ENCODE results near the gene TEX14.

Gene TEX14

DNA sequence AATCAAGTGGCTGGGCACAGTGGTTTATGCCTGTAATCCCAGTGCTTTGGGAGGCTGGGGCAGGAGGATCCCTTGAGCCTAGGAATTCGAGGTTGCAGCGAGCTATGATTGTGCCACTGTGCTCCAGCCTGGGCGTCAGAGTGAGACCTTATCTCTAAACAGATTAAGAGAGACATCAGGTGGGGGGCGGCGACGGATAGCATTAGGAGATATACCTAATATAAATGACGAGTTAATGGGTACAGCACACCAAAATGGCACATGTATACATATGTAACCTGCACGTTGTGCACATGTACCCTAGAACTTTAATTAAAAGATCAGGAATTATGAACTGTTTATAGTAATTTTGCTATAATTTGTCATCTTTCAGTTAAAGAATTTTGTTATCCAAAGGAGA lies 10.9 kb upstream of the TEX14 start:
- H3K4me3 ChIP-seq (ENCODE audit: low read depth, low read length), result no peak overlapping the region
- TF ChIP-seq, protein P1, sequence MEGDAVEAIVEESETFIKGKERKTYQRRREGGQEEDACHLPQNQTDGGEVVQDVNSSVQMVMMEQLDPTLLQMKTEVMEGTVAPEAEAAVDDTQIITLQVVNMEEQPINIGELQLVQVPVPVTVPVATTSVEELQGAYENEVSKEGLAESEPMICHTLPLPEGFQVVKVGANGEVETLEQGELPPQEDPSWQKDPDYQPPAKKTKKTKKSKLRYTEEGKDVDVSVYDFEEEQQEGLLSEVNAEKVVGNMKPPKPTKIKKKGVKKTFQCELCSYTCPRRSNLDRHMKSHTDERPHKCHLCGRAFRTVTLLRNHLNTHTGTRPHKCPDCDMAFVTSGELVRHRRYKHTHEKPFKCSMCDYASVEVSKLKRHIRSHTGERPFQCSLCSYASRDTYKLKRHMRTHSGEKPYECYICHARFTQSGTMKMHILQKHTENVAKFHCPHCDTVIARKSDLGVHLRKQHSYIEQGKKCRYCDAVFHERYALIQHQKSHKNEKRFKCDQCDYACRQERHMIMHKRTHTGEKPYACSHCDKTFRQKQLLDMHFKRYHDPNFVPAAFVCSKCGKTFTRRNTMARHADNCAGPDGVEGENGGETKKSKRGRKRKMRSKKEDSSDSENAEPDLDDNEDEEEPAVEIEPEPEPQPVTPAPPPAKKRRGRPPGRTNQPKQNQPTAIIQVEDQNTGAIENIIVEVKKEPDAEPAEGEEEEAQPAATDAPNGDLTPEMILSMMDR (IDR thresholded peaks at IDR 0.05; ENCODE audit: control insufficient read depth, extremely low read depth, insufficient read depth), result no peak
- DNase-seq (ENCODE audit: low read depth), result no peak

DNA sequence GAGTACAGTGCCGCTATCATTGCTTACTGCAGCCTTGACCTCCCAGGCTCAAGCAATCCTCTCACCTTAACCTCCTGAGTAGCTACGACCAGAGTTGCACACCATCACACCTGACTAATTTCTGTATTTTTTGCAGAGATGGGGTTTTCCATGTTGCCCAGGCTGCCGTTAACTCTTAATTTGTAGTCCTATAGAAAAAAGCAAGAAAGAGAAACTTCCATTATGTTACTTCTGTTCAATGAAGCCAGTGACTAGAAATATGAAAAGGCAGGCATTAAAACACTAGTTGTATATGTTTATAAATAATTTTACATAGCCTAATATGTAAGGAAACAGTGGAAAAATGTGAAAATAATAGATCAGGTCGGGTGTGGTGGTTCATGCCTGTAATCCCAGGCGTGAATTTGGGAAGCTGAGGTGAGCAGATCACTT lies 10.2 kb upstream of the TEX14 start:
- TF ChIP-seq, protein P1 (IDR thresholded peaks at IDR 0.05; ENCODE audit: control insufficient read depth, extremely low read depth, insufficient read depth), result no peak
- H3K4me3 ChIP-seq (ENCODE audit: low read depth, low read length), result no peak overlapping the region
- DNase-seq (ENCODE audit: low read depth), result no peak

DNA sequence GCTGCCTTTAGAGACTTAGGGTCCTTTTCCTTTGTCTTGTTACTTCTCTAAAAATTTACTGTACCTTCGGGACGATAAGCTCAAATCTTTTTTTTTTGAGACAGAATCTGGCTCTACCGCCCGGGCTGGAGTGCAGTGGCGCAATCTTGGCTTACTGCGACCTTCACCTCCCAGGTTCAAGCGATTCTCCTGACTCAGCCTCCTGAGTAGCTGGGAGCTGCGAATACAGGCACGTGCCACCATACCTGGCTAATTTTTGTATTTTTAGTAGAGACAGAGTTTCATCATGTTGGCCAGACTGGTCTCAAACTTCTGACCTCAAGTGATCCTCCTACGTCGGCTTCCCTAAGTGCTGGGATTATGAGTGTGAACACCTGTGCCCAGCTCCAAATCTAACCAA lies 7.9 kb upstream of the TEX14 start:
- no peak for DNase-seq (ENCODE audit: low read depth)
- no peak overlapping the region for H3K4me3 ChIP-seq (ENCODE audit: low read depth, low read length)
- TF ChIP-seq, protein P1 (IDR thresholded peaks at IDR 0.05; ENCODE audit: control insufficient read depth, extremely low read depth, insufficient read depth), result no peak

DNA sequence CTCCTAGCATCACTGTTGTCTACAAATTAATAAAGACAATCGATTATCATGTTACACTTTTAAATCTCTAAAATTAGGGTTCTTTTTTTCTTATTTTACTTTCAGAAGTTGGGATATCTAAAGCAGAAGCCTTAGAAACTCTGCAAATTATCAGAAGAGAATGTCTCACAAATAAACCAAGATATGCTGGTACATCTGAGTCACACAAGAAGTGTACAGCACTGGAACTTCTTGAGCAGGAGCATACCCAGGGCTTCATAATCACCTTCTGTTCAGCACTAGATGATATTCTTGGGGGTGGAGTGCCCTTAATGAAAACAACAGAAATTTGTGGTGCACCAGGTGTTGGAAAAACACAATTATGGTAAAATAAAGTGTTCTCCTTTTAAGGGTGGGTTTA lies 3.0 kb upstream of the TEX14 start:
- TF ChIP-seq, protein P1 (IDR thresholded peaks at IDR 0.05; ENCODE audit: control insufficient read depth, extremely low read depth, insufficient read depth), result no peak
- DNase-seq (ENCODE audit: low read depth), result no peak

DNA sequence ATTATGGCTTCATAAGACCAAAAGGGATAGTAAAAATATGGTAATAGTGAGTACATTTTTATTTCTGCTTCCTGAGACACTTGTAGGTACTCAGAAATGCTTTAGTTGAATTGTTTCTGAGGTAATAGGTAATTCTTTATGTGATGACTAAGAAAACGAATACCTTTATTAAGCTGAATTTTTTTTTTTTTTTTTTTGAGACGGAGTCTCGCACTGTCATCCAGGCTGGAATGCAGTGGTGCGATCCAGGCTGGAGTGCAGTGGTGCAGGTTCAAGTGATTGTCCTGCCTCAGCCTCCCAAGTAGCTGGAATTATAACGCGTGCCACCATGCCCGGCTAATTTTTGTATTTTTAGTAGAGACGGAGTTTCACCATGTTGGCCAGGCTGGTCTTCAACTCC lies 2.5 kb upstream of the TEX14 start:
- DNase-seq (ENCODE audit: low read depth), result no peak
- no peak overlapping the region for H3K4me3 ChIP-seq (ENCODE audit: low read depth, low read length)
- TF ChIP-seq, protein P1 (IDR thresholded peaks at IDR 0.05; ENCODE audit: control insufficient read depth, extremely low read depth, insufficient read depth), result no peak

More for the DNA sequence above, 3.0 kb upstream of the TEX14 start:
- no peak overlapping the region for H3K4me3 ChIP-seq (ENCODE audit: low read depth, low read length)

DNA sequence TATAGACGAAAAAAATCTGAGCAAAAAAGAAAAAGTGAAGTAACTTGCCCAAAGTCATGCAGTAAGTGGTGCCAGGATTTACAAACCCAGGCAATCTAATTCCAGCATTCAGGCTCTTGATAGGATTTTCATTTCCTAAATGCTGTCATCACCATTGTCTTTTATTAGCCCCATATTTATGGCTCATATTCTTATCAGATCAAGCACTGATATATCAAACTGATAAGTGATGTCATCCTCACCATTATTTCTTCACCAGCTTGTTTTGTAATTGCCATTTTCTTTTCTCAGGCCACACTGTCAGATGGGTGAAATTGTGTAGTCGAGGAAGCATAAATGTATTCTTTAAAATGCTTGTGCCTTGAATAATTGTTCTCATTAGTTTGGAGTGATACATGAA lies 1.9 kb upstream of the TEX14 start:
- peak overlapping the region; percentile 82 for H3K4me3 ChIP-seq (ENCODE audit: low read depth, low read length)
- TF ChIP-seq, protein P1 (IDR thresholded peaks at IDR 0.05; ENCODE audit: control insufficient read depth, extremely low read depth, insufficient read depth), result no peak
- no peak for DNase-seq (ENCODE audit: low read depth)

DNA sequence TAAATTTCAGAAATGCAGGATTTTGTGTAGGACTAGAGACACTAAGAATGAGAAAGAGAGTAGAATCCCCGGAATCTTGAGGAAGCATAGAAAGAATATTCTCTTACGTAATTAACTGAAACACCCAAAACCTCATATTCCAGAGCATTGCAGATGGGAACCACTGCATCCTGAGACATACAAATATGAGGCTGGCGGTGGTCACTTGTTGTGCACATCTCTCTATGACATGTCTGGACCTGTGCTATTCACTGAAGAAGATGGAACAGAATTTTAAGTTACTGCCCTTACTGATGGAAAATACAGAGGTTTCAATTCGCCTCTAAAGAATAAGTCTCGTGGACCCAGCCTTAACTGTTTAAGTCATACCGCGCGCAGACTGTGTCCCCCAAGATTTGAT lies 1.4 kb upstream of the TEX14 start:
- TF ChIP-seq, protein P1 (IDR thresholded peaks at IDR 0.05; ENCODE audit: control insufficient read depth, extremely low read depth, insufficient read depth), result no peak
- no peak for DNase-seq (ENCODE audit: low read depth)
- peak overlapping the region; percentile 82 for H3K4me3 ChIP-seq (ENCODE audit: low read depth, low read length)
